Glutamatergic neuron (in vitro differentiated cells): Measurements from ENCODE around the gene RNF225. TPM values are rescaled to one million over a fixed set of nuclear protein-coding genes. Genes with fewer than 3 reads are reported as not detected.
A peak's percentile ranks its signal among the peaks of the same experiment; 100 is the strongest.

ENCODE experiments used
- DNase-seq: peaks from one replicate; pipeline ENCODE4 v3.0.0; 2022
- H3K27ac Mint-ChIP-seq: one replicate; pipeline ENCODE4 v1.8.0; 2020; ENCODE audit warnings: mild to moderate bottlenecking, mixed read lengths, inconsistent platforms; ENCODE audit not compliant: unreplicated experiment
- H3K27me3 Mint-ChIP-seq: one replicate; pipeline ENCODE4 v1.8.0; 2020; ENCODE audit warnings: mild to moderate bottlenecking, moderate library complexity, mixed read lengths, inconsistent platforms; ENCODE audit not compliant: unreplicated experiment
- H3K36me3 Mint-ChIP-seq: one replicate; pipeline ENCODE4 v1.8.0; 2020; ENCODE audit warnings: mild to moderate bottlenecking, mixed read lengths, inconsistent platforms; ENCODE audit not compliant: unreplicated experiment
- H3K4me1 Mint-ChIP-seq: one replicate; pipeline ENCODE4 v1.8.0; 2020; ENCODE audit warnings: mild to moderate bottlenecking, low read depth, mixed read lengths, inconsistent platforms; ENCODE audit not compliant: unreplicated experiment
- H3K4me3 Mint-ChIP-seq: one replicate; pipeline ENCODE4 v1.8.0; 2020; ENCODE audit warnings: mild to moderate bottlenecking, mixed read lengths, inconsistent platforms; ENCODE audit not compliant: unreplicated experiment
- H3K9me3 Mint-ChIP-seq: one replicate; pipeline ENCODE4 v1.8.0; 2020; ENCODE audit warnings: mild to moderate bottlenecking, moderate library complexity, mixed read lengths, inconsistent platforms; ENCODE audit not compliant: unreplicated experiment
- total RNA-seq: library from RNA; stranded (reverse); fragmentation: NEBNext Ultra II Directional; extraction: Animal tissue kit (Norgen Biotek cat#: 25700); gene quantifications from one replicate; pipeline ENCODE4 v1.2.1, GENCODE V29; 2021; ENCODE audit not compliant: unreplicated experiment
- TF ChIP-seq, protein P1 (sequence below): fragments of 200-600 bp; sonication (generic); IDR thresholded peaks from one replicate; pipeline ENCODE4 v1.5.0; 2021; ENCODE audit not compliant: partially characterized antibody, unreplicated experiment

RNF225 gene
- total RNA-seq, 1 donor from 2014 or later: 0.44 TPM

DNA sequence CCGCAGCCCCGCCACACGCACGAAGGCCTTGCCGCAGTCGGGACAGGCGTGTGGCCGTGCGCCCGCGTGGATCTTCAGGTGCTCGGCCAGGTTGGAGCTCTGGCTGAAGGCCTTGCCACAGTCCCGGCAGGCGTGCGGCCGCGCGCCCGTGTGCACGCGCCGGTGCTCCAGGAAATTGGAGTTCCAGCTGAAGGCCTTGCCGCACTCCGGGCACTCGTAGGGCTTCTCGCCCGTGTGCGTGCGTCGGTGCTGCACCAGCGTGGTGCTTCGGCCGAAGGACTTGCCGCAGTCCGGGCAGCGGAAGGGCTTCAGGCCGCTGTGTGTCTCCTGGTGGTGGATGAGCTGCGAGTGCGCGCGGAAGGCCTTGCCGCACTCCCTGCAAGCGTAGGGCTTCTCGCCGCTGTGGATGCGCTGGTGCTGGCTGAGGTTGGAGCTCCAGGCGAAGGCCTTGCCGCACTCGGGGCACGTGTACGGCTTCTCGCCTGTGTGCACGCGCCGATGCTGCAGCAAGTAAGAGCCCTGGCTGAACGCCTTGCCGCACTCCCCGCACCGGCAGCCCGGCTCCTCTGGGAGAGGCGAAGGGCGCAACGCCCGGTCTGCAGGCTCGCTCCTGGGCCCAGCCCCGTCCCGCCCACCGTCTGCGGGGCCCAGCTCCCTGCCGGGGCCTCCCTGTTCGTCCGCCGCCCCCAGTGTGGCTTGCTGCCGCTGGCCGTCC lies 38.5 kb upstream of the RNF225 start:
- DNase-seq: no peak
- TF ChIP-seq, protein P1, sequence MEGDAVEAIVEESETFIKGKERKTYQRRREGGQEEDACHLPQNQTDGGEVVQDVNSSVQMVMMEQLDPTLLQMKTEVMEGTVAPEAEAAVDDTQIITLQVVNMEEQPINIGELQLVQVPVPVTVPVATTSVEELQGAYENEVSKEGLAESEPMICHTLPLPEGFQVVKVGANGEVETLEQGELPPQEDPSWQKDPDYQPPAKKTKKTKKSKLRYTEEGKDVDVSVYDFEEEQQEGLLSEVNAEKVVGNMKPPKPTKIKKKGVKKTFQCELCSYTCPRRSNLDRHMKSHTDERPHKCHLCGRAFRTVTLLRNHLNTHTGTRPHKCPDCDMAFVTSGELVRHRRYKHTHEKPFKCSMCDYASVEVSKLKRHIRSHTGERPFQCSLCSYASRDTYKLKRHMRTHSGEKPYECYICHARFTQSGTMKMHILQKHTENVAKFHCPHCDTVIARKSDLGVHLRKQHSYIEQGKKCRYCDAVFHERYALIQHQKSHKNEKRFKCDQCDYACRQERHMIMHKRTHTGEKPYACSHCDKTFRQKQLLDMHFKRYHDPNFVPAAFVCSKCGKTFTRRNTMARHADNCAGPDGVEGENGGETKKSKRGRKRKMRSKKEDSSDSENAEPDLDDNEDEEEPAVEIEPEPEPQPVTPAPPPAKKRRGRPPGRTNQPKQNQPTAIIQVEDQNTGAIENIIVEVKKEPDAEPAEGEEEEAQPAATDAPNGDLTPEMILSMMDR: no peak
- peaks cover 5% of the 10 kb centered on the region for H3K27me3 Mint-ChIP-seq
- no peaks in the 10 kb centered on the region for H3K36me3 Mint-ChIP-seq
- peaks cover 21% of the 10 kb centered on the region for H3K9me3 Mint-ChIP-seq
- H3K4me1 Mint-ChIP-seq: no peaks in the 10 kb centered on the region
- H3K4me3 Mint-ChIP-seq: no peak overlapping the region
- H3K27ac Mint-ChIP-seq: no peak overlapping the region

- DNase-seq: no peak
- no peaks in the 10 kb centered on the region for H3K36me3 Mint-ChIP-seq
- H3K9me3 Mint-ChIP-seq: peaks cover 21% of the 10 kb centered on the region
- no peak overlapping the region for H3K4me3 Mint-ChIP-seq
- no peak overlapping the region for H3K27ac Mint-ChIP-seq
- peaks cover 6% of the 10 kb centered on the region for H3K27me3 Mint-ChIP-seq
- TF ChIP-seq, protein P1: no peak
- H3K4me1 Mint-ChIP-seq: no peaks in the 10 kb centered on the region
Observed at GRCh38 chr19:58357481-58358145, 37.8 kb upstream of the RNF225 start.

- Mint-ChIP-seq H3K36me3 (no peaks in the 10 kb centered on the region), H3K4me1 (peaks cover 3% of the 10 kb centered on the region), H3K27ac (peak overlapping the region; percentile 99), H3K9me3 (peaks cover 14% of the 10 kb centered on the region), H3K4me3 (peak overlapping the region; percentile 97), H3K27me3 (peaks cover 4% of the 10 kb centered on the region)
- DNase-seq: peak; percentile 63
- TF ChIP-seq, protein P1: no peak
Observed at GRCh38 chr19:58361900-58362271, 33.6 kb upstream of the RNF225 start.

DNA sequence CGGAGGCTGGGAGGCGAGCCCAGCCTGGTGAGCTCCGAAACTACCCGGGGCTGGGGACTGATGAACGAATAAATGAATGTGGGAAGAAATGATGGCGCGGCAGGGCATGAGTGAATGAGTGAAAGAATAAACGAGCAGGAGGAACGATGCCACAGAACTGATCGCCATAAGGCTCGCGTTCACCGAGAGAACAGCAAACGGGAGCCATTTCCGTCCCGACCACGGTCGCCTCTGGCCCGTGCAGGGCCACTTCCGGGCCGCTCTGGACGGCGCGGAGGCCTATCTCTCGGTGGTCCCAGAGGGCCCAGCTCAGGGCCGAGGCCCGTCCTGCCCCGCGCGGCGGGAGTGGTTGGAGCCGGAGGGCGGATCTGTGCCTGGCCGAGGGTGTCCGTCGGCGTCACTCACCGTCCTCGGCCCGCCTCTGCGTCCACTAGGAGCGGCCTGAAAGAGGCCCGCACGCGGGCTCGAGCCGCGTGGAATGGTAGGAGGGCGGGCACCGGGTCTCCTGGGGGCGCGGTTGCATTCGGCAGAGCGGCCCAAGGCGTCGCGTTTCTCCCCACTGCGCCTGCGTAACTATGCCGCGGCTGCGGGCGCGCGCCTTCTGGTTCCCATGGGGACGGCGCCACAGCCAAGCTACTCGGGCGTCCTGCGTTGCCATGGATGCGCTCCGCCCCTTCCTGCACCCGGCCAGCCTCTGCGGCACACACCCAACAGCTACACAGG lies 33.0 kb upstream of the RNF225 start, which contains the start of gene ZNF497:
ZNF497 (minus strand) TSS at position 480 of the 723 bp plus-strand sequence. CDS start 5,116 bp downstream, outside the sequence.
- Mint-ChIP-seq H3K36me3 (no peaks in the 10 kb centered on the region), H3K27ac (peak within 1 kb of the TSS; percentile 99), H3K27me3 (peaks cover 4% of the 10 kb centered on the region), H3K9me3 (peaks cover 14% of the 10 kb centered on the region), H3K4me1 (peaks cover 3% of the 10 kb centered on the region), H3K4me3 (peak within 1 kb of the TSS; percentile 97)
- TF ChIP-seq, protein P1: no peak
- peak; percentile 95 for DNase-seq
